Measurements from ENCODE around the gene SPINT4. TPM values are rescaled to one million over a fixed set of nuclear protein-coding genes. Genes with fewer than 3 reads are reported as not detected.

Gene SPINT4
- total RNA-seq, 1 experiment from 2014 or later = not detected

DNA sequence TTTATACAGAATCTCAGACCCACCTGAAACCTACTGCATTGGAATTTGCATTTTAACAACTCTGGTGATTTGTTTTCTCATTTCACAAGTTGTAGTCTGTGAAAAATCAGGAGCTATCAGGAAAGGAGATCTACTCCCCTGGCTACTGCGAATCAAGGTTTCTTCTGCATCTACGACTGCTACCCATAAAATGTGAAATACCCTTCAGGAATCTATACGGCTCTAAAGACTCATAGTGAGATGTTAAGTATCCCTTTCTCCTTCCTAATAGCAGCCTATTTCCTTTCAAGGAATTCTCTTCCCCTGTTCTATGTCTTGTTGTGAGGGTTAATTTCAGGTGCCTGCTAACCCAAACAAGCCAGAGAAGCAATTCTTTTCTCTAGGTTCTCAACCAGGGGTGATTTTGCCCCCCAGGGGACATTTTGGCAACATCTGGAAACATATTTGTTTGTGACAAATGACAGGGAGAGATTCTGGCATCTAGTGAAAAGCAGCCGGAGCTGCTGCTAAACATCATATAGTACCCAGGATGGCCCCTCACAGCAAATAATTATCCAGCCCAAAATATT lies 43.2 kb downstream of the SPINT4 start:
- no peak for DNase-seq (ENCODE audit: low spot score)

DNA sequence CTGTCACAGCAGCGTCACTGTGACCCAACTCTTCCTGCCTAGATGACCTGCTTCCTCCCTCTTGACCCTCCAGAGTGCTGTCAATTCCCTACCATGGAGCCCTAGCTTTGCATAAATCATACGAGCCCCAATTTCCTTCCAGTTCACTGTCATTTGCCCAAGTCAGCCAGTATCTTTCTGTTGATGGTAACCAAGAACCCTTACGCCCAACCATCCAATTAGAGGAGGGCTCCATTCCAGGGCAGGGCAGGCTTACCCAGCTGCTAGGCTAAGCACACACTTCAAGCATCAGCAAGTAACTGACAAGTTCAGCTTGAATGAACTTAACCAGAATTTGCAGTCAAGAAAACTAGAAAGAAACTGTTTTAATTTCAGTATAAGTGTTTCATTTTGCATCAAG lies 43.8 kb downstream of the SPINT4 start:
- no peak for DNase-seq (ENCODE audit: low spot score)

DNA sequence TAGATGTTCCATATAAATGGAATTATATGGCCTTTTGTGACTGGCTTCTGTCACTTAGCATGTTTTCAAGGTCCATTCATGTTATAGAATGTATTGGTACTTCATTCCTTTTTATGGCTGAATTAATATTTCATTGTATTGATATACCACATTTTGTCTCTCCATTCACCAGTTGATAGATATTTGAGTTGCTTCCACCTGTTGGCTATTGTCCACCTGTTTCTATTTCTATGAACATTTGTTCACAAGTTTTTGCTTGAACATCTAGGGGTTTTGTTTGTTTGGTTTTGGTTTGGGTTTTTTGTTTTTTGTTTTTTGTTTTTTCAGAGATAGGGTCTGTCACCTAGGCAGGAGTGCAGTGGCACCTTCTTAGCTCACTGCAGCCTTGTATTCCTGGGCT lies 46.3 kb downstream of the SPINT4 start:
- no peak for DNase-seq (ENCODE audit: low spot score)

DNA sequence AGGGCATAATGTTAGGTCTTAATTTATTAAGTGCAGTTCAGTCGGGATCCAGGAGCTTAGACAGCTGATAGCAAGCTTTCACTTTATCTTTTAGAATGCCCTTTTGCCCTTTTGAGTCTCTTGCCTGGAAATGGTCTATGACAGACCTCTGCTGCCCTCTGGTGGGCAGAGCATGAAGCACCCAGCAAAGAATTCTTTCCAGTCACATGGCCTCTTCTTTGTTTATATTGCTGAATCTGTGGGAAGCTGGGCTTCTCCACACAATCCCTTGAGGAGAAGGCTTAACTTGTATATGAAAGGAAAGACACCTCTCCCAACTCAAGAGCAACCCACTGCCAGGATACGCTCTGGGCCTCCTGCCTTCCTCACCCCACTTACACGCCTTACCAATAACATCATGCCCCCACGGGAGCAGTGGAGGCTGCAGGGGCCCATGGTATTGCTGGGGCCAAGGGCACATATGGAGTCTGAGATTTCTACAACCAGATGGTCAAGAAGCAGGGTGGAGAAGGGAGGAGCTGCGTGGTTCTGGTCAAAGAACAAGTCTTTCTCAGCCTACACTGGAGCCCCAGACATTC lies 49.1 kb downstream of the SPINT4 start:
- peak; percentile 81 for DNase-seq (ENCODE audit: low spot score)

DNA sequence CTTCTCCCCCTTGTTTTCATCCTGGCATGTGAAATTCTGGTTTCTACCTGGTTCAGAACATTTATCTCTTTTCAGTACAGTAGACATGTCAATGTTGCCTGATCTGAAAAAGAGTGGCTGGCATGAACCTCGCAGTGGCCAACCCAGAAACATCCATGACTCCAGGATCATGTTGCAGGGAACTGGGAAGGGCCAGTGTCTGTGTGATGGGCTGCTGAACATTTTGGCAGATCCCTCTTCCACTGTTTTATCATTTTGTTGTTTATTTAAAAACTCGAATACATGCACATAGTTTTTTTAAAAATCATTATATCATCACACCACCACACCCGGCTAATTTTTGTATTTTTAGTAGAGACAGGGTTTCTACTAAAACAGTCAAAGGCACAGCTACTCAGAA lies 50.5 kb downstream of the SPINT4 start:
- DNase-seq (ENCODE audit: low spot score) = no peak

DNA sequence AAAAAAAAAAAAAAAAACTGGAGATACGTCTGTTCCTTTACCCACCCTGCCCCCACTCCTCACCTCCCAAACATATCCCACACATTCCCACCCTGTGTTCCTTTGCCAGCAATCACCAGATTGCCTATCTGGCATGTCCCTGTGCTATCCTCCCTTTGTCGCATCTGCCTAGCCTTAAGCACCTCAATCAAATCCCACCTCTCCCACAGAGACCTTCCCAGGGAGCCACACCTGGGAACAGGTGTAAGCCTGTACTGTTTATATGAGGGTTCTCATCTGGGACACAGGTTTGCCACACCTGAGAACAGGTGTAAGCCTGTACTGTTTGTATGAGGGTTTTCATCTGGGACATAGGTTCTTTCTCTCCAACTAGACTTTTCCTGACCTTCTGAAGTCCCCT lies 52.8 kb downstream of the SPINT4 start:
- no peak for DNase-seq (ENCODE audit: low spot score)

DNA sequence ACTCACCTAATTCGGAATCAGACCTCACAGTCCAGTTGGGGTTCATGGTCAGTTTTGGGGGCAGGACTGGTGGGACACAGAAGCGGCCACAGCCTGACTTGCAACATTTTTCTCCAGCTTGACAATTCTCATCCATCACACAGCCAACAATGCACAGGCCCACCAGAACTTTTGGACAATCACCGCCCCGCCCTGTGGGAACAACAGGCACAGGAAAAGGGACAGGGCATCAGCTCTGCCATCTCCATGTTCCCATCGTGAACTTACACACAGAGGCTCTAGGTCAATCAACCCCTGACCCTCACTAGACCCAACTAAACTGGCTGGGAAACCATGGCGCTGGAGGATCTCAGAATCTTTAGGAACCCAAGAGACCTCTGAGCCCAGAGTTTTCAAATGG lies 53.3 kb downstream of the SPINT4 start:
- no peak for DNase-seq (ENCODE audit: low spot score)

Other genes with a start within 250 kb of the SPINT4 start
- not detected in 2 replicates for gene SPINT3, start 206.7 kb upstream of the SPINT4 start, total RNA-seq (2014; rRNA removed; shearing (Covaris generic))
- gene WFDC6, start 182.9 kb upstream of the SPINT4 start, total RNA-seq (2014; rRNA removed; shearing (Covaris generic)) = not detected in 2 replicates
- not detected in 2 replicates for gene EPPIN, start 174.9 kb upstream of the SPINT4 start, total RNA-seq (2014; rRNA removed; shearing (Covaris generic))
- not detected in 2 replicates for gene WFDC8, start 143.1 kb upstream of the SPINT4 start, total RNA-seq (2014; rRNA removed; shearing (Covaris generic))
- gene WFDC10A, start 92.6 kb upstream of the SPINT4 start, total RNA-seq (2014; rRNA removed; shearing (Covaris generic)) = not detected in 2 replicates
- gene WFDC9, start 91.1 kb upstream of the SPINT4 start, total RNA-seq (2014; rRNA removed; shearing (Covaris generic)) = not detected in 2 replicates
- gene WFDC11, start 52.1 kb upstream of the SPINT4 start, total RNA-seq (2014; rRNA removed; shearing (Covaris generic)) = not detected in 2 replicates
- not detected in 2 replicates for gene WFDC13, start 20.3 kb upstream of the SPINT4 start, total RNA-seq (2014; rRNA removed; shearing (Covaris generic))
- not detected in 2 replicates for gene WFDC10B, start 17.3 kb upstream of the SPINT4 start, total RNA-seq (2014; rRNA removed; shearing (Covaris generic))
- gene WFDC3, start 69.5 kb downstream of the SPINT4 start, total RNA-seq (2014; rRNA removed; shearing (Covaris generic)) = 0.52 and 9.8 TPM in 2 replicates
- gene DNTTIP1, start 69.6 kb downstream of the SPINT4 start, total RNA-seq (2014; rRNA removed; shearing (Covaris generic)) = 22.4 and 22.6 TPM in 2 replicates
- 194 and 288 TPM in 2 replicates for gene UBE2C, start 90.3 kb downstream of the SPINT4 start, total RNA-seq (2014; rRNA removed; shearing (Covaris generic))
- not detected in 2 replicates for gene TNNC2, start 105.0 kb downstream of the SPINT4 start, total RNA-seq (2014; rRNA removed; shearing (Covaris generic))
- gene SNX21, start 111.5 kb downstream of the SPINT4 start, total RNA-seq (2014; rRNA removed; shearing (Covaris generic)) = 17.1 and 22.3 TPM in 2 replicates
- 43.1 and 47.4 TPM in 2 replicates for gene ACOT8, start 135.0 kb downstream of the SPINT4 start, total RNA-seq (2014; rRNA removed; shearing (Covaris generic))
- 3.5 and 4.6 TPM in 2 replicates for gene ZSWIM3, start 135.3 kb downstream of the SPINT4 start, total RNA-seq (2014; rRNA removed; shearing (Covaris generic))
- 7.2 and 10.2 TPM in 2 replicates for gene ZSWIM1, start 158.9 kb downstream of the SPINT4 start, total RNA-seq (2014; rRNA removed; shearing (Covaris generic))
- 0.12 and 1.0 TPM in 2 replicates for gene SPATA25, start 165.3 kb downstream of the SPINT4 start, total RNA-seq (2014; rRNA removed; shearing (Covaris generic))
- 0.99 and 1.8 TPM in 2 replicates for gene NEURL2, start 168.9 kb downstream of the SPINT4 start, total RNA-seq (2014; rRNA removed; shearing (Covaris generic))
- gene CTSA, start 169.0 kb downstream of the SPINT4 start, total RNA-seq (2014; rRNA removed; shearing (Covaris generic)) = 102 and 150 TPM in 2 replicates
- gene PLTP, start 189.8 kb downstream of the SPINT4 start, total RNA-seq (2014; rRNA removed; shearing (Covaris generic)) = 1.1 and 2.2 TPM in 2 replicates
- 5.2 and 7.7 TPM in 2 replicates for gene PCIF1, start 212.3 kb downstream of the SPINT4 start, total RNA-seq (2014; rRNA removed; shearing (Covaris generic))
- 4.3 and 7.1 TPM in 2 replicates for gene ZNF335, start 249.9 kb downstream of the SPINT4 start, total RNA-seq (2014; rRNA removed; shearing (Covaris generic))

All from H4 (cell line).